B cell (primary cell): ENCODE data around the gene RDH11.

Experiments
- CTCF ChIP-seq: fragments of 200-600 bp; IDR thresholded peaks from one replicate; pipeline ENCODE4 v1.8.0; 2022; ENCODE audit warnings: antibody characterized with exemption, mild to moderate bottlenecking
- EZH2 ChIP-seq: IDR thresholded peaks from 2 replicates; pipeline ENCODE4 v1.6.1; 2012; ENCODE audit warnings: borderline replicate concordance, low read depth, mild to moderate bottlenecking, moderate library complexity, low read length; ENCODE audit not compliant: insufficient read depth, poor library complexity, severe bottlenecking

GRCh38 chr14:67725171-67725570, 29.6 kb upstream of the RDH11 start:
- TF ChIP-seq CTCF (no peak), EZH2 (no peak)
